Loucy (cell line): ENCODE data around the gene QPRT.
"Not testable (repeated sequence)": the region's sequence is repeated elsewhere in the genome, so short reads cannot be mapped to it uniquely, and the experiment has no call there.

Source experiments
- H2AFZ ChIP-seq: fragments of 200-600 bp; sonication (generic); 2 replicates; pipeline ENCODE4 v1.6.0; 2016; ENCODE audit warnings: antibody characterized with exemption, mild to moderate bottlenecking, low read length, moderate library complexity
- H3F3A ChIP-seq: fragments of 200-600 bp; 2 replicates; pipeline ENCODE4 v1.6.0; 2016; ENCODE audit warnings: antibody characterized with exemption, low read depth, mild to moderate bottlenecking
- H3K27me3 ChIP-seq: fragments of 200-600 bp; sonication (generic); 2 replicates; pipeline ENCODE4 v1.6.1; 2014; ENCODE audit warnings: low read length, mild to moderate bottlenecking; ENCODE audit not compliant: insufficient read depth, poor library complexity, severe bottlenecking
- H3K36me3 ChIP-seq: fragments of 200-600 bp; sonication (generic); 2 replicates; pipeline ENCODE4 v1.6.1; 2016; ENCODE audit warnings: low read length; ENCODE audit not compliant: insufficient read depth
- H3K4me1 ChIP-seq: fragments of 200-600 bp; sonication (generic); 2 replicates; pipeline ENCODE4 v1.5.1; 2014; ENCODE audit warnings: low read length, mild to moderate bottlenecking; ENCODE audit not compliant: insufficient read depth, poor library complexity, severe bottlenecking
- H3K4me2 ChIP-seq: fragments of 200-600 bp; sonication (generic); 2 replicates; pipeline ENCODE4 v1.6.0; 2014; ENCODE audit warnings: antibody characterized with exemption, low read length, low read depth, mild to moderate bottlenecking; ENCODE audit not compliant: poor library complexity, severe bottlenecking
- H3K4me3 ChIP-seq: fragments of 200-600 bp; sonication (generic); 2 replicates; pipeline ENCODE4 v1.5.1; 2014; ENCODE audit warnings: low read length, mild to moderate bottlenecking, mixed read lengths; ENCODE audit not compliant: poor library complexity, severe bottlenecking
- H3K79me2 ChIP-seq: fragments of 200-600 bp; sonication (generic); 2 replicates; pipeline ENCODE4 v1.6.1; 2014; ENCODE audit warnings: low read length; ENCODE audit not compliant: insufficient read depth
- H3K9ac ChIP-seq: fragments of 200-600 bp; sonication (generic); 2 replicates; pipeline ENCODE4 v1.6.0; 2014; ENCODE audit warnings: mild to moderate bottlenecking, low read depth, low read length, moderate library complexity; ENCODE audit not compliant: poor library complexity, severe bottlenecking
- H3K9me2 ChIP-seq: fragments of 200-600 bp; sonication (generic); replicated peaks from 2 replicates; pipeline ENCODE4 v1.6.1; 2016; ENCODE audit warnings: low read depth, low read length, mixed read lengths
- H3K9me3 ChIP-seq: fragments of 200-600 bp; sonication (generic); 2 replicates; pipeline ENCODE4 v1.6.1; 2014; ENCODE audit warnings: mild to moderate bottlenecking, antibody characterized with exemption, low read length, low read depth; ENCODE audit not compliant: insufficient read depth
- H4K20me1 ChIP-seq: fragments of 200-600 bp; sonication (generic); 2 replicates; pipeline ENCODE4 v1.6.0; 2014; ENCODE audit warnings: antibody characterized with exemption, low read length, mild to moderate bottlenecking; ENCODE audit not compliant: insufficient read depth, poor library complexity, severe bottlenecking
- EZH2phosphoT487 ChIP-seq: fragments of 200-600 bp; IDR thresholded peaks from 2 replicates; pipeline ENCODE4 v1.6.1; 2018; ENCODE audit warnings: antibody characterized with exemption, mild to moderate bottlenecking, moderate library complexity, borderline replicate concordance
- TF ChIP-seq, protein P1 (sequence below): fragments of 200-600 bp; sonication (generic); conservative IDR thresholded peaks from 2 replicates; pipeline ENCODE4 v1.5.1; 2014; ENCODE audit warnings: mild to moderate bottlenecking, antibody characterized with exemption, low read length

The QPRT gene

DNA sequence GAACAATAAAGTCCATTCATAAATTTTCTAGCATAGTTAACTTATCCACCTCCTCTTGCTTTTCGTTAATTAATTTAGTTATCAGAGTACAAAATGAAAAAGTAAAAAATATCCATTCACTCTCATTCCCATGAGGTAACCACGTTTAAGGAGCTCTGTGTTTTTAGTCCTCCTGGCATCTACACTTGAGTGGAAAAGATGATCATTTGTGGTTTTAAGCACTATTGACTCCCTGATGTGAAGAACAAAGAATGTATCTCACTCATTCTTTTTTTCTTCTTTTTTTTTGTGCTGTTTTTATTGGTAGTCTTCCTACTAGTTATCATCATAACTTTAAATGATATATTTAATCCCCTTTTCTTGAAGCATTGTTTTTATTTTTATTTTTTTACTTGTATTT, 26.1 kb downstream of the QPRT start:
- TF ChIP-seq, protein P1, sequence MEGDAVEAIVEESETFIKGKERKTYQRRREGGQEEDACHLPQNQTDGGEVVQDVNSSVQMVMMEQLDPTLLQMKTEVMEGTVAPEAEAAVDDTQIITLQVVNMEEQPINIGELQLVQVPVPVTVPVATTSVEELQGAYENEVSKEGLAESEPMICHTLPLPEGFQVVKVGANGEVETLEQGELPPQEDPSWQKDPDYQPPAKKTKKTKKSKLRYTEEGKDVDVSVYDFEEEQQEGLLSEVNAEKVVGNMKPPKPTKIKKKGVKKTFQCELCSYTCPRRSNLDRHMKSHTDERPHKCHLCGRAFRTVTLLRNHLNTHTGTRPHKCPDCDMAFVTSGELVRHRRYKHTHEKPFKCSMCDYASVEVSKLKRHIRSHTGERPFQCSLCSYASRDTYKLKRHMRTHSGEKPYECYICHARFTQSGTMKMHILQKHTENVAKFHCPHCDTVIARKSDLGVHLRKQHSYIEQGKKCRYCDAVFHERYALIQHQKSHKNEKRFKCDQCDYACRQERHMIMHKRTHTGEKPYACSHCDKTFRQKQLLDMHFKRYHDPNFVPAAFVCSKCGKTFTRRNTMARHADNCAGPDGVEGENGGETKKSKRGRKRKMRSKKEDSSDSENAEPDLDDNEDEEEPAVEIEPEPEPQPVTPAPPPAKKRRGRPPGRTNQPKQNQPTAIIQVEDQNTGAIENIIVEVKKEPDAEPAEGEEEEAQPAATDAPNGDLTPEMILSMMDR = no peak
- TF ChIP-seq EZH2phosphoT487 = no peak
- Histone ChIP-seq H3K9ac (no peak overlapping the region), H3F3A (no peaks in the 10 kb centered on the region), H2AFZ (no peak overlapping the region), H3K27me3 (no peaks in the 10 kb centered on the region), H3K79me2 (no peaks in the 10 kb centered on the region), H3K36me3 (no peaks in the 10 kb centered on the region), H3K4me1 (peaks cover 21% of the 10 kb centered on the region), H3K4me2 (no peak overlapping the region), H4K20me1 (no peaks in the 10 kb centered on the region), H3K9me3 (no peaks in the 10 kb centered on the region), H3K9me2 (no peaks in the 10 kb centered on the region), H3K4me3 (no peak overlapping the region)

DNA sequence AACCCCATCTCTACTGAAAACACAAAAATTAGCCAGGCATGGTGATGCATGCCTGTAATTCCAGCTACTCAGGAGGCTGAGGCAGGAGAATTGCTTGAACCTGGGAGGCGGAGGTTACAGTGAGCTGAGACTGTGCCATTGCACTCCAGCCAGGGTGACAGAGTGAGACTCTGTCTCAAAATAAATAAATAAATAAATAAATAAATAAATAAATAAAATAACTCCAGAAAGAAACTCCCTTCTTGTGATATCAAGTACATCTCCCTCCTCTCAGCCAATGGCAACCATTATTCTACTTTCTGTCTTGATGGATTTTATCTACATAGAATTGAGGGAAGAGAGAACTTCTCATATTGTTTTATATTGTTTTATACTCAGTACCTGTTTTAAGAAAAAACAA, 28.2 kb downstream of the QPRT start:
- not testable (repeated sequence) for H3F3A ChIP-seq, H4K20me1 ChIP-seq, H3K9ac ChIP-seq, H3K4me2 ChIP-seq, H3K4me3 ChIP-seq, H3K36me3 ChIP-seq, H3K9me2 ChIP-seq, H3K27me3 ChIP-seq, H3K9me3 ChIP-seq, H3K79me2 ChIP-seq, H2AFZ ChIP-seq
- H3K4me1 ChIP-seq = peaks cover 18% of the 10 kb centered on the region

DNA sequence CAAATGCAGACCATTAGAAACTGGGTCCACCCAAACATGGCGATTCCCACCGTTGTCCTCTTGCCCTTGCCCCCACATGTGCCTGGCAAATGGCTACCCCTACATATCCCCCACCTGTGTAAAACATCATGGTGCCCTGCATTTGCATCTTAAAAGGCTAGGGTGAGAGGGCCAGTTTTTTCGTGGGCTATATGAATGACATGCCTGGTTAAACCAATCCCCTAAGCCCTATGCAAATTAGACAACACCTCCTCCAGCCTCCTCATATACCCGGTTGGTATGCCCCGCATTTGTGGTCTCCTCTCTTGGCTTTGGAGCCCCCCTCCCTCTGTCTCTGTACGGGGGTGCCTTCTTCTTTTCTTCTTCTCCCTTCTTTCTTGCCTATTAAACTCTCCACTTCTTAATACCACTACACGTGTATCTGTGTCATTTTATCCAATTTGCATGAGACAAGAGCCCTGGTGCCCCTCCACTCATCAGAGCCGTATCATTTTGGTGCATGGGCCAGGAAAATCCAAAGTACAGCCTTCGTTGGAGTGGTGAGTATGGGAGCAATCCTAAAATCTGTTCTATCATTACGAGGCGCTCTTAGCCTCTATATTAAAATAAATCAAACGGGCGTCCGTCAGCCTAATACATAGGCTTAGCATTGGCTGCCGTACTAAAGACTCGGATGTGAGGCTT, 30.1 kb downstream of the QPRT start:
- no peak overlapping the region for H3K9ac ChIP-seq
- H3K9me3 ChIP-seq = no peaks in the 10 kb centered on the region
- H3K79me2 ChIP-seq = no peaks in the 10 kb centered on the region
- no peaks in the 10 kb centered on the region for H3K36me3 ChIP-seq
- no peaks in the 10 kb centered on the region for H4K20me1 ChIP-seq
- TF ChIP-seq EZH2phosphoT487 = no peak
- TF ChIP-seq, protein P1 = no peak
- H3K4me2 ChIP-seq = no peak overlapping the region
- H3F3A ChIP-seq = no peaks in the 10 kb centered on the region
- no peaks in the 10 kb centered on the region for H3K27me3 ChIP-seq
- H3K9me2 ChIP-seq = no peaks in the 10 kb centered on the region
- H3K4me1 ChIP-seq = peaks cover 9% of the 10 kb centered on the region
- H2AFZ ChIP-seq = no peak overlapping the region
- H3K4me3 ChIP-seq = no peak overlapping the region

DNA sequence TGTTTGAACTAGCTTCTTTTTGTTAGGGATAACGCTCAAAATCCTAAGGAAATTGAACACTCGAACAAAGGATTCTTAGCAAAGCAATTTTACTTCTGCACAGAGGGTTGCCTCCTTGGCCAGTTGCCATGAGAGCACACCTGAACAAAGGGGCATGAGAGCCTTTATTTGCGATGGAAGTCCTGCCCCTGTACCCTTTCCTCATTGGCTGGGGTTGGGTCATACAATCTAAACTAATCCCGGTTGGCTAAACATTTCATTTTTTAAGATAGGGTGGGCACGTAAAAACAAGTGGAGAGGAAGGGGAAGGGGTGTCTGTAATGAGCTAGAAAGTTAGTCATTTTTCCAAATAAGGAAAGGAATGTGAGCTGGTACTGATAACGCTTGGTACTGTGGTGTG, 30.7 kb downstream of the QPRT start:
- H3K27me3 ChIP-seq, H3K9me2 ChIP-seq, H3K36me3 ChIP-seq, H3K9me3 ChIP-seq, H3K79me2 ChIP-seq, H3K9ac ChIP-seq, H4K20me1 ChIP-seq, H3K4me3 ChIP-seq, H2AFZ ChIP-seq, H3F3A ChIP-seq, H3K4me2 ChIP-seq: not testable (repeated sequence)
- peaks cover 11% of the 10 kb centered on the region for H3K4me1 ChIP-seq
